NCI-H2196 (cell line): ENCODE results near the gene MUC5AC.
"Not testable (repeated sequence)": the region's sequence is repeated elsewhere in the genome, so short reads cannot be mapped to it uniquely, and the experiment has no call there.

Source experiments
- DNase-seq: peaks from one replicate; lab custom pipeline; 2025; ENCODE audit not compliant: unreplicated experiment; lab: John Stamatoyannopoulos, UW

The MUC5AC gene, protein sequence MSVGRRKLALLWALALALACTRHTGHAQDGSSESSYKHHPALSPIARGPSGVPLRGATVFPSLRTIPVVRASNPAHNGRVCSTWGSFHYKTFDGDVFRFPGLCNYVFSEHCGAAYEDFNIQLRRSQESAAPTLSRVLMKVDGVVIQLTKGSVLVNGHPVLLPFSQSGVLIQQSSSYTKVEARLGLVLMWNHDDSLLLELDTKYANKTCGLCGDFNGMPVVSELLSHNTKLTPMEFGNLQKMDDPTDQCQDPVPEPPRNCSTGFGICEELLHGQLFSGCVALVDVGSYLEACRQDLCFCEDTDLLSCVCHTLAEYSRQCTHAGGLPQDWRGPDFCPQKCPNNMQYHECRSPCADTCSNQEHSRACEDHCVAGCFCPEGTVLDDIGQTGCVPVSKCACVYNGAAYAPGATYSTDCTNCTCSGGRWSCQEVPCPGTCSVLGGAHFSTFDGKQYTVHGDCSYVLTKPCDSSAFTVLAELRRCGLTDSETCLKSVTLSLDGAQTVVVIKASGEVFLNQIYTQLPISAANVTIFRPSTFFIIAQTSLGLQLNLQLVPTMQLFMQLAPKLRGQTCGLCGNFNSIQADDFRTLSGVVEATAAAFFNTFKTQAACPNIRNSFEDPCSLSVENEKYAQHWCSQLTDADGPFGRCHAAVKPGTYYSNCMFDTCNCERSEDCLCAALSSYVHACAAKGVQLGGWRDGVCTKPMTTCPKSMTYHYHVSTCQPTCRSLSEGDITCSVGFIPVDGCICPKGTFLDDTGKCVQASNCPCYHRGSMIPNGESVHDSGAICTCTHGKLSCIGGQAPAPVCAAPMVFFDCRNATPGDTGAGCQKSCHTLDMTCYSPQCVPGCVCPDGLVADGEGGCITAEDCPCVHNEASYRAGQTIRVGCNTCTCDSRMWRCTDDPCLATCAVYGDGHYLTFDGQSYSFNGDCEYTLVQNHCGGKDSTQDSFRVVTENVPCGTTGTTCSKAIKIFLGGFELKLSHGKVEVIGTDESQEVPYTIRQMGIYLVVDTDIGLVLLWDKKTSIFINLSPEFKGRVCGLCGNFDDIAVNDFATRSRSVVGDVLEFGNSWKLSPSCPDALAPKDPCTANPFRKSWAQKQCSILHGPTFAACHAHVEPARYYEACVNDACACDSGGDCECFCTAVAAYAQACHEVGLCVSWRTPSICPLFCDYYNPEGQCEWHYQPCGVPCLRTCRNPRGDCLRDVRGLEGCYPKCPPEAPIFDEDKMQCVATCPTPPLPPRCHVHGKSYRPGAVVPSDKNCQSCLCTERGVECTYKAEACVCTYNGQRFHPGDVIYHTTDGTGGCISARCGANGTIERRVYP (N-terminal part only)

DNA sequence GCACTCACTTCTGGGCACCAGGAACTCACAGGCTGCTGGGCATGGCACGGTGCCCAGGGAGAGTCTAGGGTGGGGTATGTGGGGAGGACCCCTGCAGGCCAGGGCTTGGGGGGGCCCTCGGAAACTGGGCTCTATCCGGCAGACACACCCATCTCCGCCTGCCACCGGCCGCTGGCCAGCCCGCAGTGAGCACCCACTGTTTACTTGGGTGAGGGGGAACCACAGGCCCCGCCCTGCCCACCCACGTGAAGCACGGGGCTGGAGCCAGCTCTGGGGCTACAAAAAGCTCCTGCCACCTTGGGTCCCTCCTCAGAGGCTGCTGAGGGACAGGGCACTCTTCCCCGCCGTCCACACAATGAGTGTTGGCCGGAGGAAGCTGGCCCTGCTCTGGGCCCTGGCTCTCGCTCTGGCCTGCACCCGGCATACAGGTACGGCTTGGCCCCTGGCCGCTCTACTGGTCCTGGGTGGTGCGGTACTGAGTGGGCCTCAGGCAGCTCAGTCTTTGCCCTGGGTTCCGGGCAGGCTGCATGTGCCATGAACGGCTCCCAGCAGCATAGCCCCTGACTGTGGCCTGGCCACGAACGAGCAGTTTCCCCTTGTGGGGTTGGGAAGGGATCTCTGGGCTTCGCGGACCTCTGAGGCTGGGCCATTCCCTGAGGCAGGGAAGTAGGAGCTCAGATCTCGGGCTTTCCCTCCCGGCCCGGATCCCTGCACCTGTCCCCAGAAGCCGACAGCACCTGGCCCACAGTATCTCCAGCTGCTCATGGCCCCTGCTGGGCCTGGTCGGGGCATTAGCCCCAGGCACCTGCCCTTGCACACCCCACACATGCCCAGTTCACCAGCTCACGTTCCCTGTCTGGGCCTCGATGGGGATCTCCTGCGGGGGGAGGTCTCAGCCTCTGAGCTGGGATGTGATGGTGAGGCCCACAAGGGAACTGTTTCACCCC, at the start of gene MUC5AC:
Gene MUC5AC (plus strand): TSS at position 309 of the 947 bp plus-strand sequence. CDS start 47 bp downstream, at position 356.
- peak; percentile 35 for DNase-seq

DNA sequence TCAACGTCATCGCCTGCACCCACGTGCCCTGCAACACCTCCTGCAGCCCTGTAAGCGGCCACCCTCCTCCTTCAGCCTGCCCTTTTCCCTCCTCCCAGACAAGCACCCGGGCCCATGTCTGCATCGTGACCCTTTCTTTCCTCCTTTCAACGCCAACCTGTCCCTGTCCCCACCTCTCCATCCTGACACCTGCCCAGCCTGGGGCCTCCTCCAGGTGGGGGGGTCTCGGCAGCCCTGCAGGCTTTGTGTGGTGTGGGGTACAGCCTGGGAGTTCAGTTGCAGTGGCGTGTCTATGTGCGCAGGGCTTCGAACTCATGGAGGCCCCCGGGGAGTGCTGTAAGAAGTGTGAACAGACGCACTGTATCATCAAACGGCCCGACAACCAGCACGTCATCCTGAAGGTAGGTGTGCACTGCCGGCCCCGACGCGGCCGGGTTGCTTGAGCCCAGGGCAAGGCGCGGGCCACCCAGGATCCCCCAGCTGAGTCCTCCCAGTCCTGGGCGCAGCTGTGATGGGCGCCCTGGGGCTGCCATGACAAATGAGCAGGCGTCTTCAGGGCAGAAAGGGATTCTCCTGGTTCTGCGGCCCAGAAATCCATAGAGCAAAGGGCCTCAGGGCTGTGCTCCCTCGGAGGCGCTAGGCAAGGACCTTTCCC, 49.4 kb upstream of the MUC5AC start:
- DNase-seq = no peak

DNA sequence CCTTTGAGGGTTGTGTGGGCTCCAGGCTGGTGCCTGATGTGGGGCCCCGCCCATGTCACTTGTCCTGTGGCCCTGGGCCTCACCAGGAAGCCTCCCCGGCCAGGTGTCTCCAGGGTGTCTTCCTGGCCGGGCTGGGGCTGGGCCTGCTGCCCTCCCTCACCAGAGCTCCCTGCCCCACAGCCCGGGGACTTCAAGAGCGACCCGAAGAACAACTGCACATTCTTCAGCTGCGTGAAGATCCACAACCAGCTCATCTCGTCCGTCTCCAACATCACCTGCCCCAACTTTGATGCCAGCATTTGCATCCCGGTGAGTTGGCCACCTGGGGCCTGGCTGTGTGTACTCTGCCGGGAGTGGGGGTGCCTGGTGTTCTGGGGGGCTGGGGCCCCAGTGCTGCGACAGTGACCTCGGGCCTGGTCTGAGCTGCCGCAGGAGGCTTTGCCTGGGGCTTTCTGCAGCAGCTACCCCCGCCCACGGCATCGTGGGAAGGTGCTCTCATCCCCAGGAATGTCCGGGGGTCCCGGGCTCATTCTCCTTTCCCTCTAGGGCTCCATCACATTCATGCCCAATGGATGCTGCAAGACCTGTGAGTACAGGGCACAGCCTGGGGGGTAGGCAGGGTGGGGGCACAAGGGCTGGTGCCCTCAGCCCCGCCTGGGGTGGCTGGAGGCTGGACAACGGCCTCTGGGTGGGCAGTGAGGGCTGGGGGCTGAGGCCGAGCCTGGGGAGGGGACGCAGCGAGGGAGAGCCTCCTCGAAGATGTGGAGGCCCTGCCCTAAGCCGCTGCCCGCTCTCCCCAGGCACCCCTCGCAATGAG, 48.4 kb upstream of the MUC5AC start:
- DNase-seq = no peak

DNA sequence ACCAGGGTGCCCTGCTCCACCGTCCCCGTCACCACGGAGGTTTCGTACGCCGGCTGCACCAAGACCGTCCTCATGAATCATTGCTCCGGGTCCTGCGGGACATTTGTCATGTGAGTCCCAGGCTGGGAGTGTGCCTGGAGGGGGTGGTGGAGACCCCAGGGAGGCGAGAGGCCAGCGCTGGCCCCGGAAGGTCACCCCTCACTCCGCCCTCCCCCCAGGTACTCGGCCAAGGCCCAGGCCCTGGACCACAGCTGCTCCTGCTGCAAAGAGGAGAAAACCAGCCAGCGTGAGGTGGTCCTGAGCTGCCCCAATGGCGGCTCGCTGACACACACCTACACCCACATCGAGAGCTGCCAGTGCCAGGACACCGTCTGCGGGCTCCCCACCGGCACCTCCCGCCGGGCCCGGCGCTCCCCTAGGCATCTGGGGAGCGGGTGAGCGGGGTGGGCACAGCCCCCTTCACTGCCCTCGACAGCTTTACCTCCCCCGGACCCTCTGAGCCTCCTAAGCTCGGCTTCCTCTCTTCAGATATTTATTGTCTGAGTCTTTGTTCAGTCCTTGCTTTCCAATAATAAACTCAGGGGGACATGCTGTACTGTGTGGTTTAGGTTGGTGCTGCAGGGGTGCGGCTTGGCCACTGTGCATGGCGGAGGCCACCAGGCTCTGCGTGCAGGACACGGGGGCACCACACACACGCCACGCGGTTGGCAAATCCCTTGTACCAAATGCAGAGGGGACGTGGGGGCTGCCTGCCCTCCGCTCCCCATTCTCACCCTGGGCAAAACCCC, 47.6 kb upstream of the MUC5AC start:
- no peak for DNase-seq

DNA sequence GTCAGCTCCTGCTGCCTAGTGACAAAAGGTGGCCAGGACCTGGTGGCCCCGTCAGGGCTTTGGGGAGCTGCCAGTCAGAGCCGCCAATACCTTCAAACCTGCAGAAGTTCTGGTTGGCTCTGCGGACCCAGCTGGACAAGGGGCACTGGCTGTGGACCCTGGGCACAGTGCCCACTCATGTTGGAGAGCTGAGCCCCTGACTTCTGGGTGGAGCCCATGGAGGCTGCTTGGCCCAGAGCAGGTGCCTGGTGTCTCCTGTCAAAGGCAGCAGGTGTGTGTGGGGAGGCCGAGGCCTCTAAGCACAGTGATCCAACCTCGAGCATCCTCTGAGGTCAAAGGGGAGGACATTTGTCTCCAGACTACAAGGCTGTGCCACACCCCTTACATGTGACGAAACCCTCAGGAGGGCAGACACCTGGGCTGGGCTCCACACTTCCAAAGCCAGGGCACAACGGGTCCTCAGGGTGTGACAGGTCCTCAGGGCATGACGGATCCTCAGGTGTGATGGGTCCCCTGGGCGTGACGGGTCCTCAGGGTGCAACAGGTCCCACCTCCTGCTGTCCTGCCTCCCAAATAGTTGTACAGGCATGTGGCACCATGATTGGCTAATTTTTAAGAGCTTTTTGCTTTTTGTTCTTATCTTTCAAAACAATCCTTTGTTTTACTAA, 46.1 kb upstream of the MUC5AC start:
- no peak for DNase-seq

DNA sequence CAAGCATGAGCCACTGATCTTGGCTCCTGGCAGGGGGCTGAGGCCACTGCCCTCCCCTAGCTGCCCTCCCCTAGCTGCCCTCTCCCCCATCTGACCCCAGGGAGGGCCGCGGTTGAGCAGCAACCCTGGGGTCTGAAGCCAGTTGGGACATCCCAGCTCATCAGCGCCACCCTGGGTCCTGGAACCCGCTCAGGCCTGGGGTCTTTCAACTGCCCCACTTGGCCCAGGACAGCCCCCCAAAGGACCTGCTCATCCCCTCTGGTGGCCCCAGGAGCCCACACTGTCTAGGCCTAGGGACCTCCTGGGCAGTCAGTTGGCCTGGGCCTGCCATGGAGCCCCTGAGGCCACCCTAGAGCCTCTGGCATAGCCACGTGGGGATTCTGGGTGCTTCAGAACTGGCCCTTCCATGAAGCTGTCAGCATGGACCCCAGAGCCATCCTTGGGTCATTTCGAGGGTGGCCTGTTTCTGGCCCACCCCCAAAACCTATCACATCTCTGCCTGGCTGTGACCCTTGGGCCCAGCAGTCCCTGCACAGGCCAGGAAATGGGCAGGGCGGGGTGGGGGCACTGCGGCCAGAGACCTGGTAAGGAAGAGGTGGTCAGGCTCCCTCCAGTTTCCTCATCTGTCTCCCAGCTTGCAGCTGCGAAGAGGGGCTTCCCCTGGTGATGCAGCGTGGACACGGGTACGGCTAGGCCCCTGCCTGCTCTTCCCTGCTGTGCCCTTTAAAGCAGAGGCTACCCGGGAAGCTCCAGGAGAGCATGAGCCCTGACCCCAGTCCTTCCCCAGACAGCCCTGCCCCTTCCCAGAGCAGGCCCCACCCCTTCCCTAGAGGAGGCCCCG, 45.2 kb upstream of the MUC5AC start:
- no peak for DNase-seq

DNA sequence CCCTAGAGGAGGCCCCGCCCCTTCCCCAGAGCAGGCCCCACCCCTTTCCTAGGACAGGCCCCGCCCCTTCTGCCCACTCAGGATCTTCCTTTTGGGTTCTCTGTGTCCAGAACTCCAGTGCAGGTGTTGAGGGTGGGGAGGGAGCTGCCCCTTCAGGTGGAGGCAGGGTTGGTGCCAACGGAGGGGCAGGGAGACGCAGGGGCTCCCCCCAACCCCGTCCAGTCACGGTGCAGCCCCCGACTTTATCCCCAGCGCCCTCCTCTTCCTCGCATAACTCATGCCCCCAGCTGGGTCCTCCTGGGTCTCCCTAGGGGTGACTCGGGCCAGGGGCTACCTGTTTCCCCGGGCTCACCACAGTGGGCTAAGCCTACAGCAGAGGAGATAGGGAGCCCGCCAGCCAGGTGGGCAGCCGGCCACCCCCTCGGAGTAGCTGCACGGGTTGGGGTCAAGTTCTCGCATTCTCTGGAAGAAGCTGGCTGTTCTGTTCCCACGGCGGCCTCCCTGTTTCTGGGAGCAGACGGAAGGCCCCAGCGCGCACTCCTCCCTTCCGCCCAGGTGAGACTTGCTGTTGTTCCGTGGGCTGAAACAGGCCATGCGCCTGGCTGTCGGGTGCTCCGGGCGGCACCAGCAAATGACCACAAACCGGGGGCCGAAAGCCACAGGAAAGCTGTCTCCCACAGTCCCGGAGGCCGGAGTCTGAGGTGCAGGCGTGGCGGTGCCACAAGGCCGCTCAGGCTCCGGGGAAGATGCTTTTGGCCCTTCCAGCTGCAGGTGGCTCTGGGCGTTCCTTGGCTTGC, 44.1 kb upstream of the MUC5AC start:
- no peak for DNase-seq

DNA sequence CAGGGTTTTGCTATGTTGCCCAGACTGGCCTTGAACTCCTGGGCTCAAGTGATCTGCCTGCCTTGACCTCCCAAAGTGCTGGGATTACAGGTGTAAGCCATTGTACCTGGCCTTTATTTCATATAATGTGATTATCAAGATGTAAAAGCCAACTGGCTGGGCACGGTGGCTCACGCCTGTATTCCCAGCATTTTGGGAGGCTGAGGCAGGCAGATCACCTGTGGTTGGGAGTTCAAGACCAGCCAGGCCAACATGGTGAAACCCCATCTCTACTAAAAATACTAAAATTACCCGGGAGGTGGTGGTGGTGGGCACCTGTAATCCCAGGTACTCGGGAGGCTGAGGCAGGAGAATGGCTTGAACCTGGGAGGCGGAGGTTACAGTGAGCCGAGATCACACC, 42.5 kb upstream of the MUC5AC start:
- not testable (repeated sequence) for DNase-seq

DNA sequence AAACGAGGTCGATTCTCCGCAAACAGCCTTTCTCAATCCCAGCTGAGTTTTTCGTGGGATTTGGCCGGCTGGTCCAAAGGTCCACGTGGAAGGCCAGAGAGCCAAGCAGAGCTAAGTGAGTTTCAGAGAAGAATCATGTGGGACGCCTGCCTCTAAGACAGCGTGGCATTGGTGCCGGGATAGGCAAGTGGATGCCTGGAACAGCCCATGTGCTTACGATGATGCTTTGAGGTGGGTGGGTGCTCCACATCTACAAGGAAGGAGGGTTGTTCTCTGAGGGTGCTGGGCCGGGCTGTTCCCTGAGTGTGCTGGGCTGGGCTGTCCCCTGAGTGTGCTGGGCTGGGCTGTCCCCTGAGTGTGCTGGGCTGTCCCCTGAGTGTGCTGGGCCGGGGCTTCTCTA, 41.6 kb upstream of the MUC5AC start:
- DNase-seq = no peak

DNA sequence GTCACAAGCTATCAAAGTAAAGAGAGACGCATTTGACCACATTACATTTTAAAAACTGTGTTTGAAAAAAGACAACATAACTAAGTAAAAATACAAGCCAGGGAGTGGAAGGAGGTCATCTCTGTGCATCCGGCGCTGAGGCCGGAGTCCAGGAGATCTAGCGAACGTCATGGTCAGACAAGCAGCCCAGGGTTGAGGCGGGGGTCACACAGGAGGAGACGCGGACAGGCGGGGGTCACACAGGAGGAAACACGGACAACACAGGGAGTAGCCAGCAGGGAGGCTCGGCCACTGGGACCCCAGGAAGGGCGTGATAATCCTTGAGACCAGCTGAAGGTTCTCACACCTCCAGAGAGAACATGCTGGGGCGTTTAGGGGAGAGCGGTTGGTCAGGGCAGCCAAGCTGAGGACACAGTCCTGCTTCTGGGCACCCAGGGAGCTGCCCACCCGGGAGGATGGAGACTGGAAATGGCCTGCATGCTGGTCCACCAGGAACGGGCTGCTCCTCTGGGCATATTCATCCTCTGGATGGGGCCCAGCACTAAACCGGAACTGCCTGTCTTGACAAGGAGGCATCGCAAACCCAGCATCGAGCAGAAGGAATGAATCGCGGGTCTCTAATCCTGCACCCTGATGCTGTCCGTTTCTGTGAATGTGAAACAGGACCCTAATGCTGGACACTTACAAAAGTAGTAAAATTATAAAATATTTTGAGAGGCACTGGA, 40.9 kb upstream of the MUC5AC start:
- no peak for DNase-seq

DNA sequence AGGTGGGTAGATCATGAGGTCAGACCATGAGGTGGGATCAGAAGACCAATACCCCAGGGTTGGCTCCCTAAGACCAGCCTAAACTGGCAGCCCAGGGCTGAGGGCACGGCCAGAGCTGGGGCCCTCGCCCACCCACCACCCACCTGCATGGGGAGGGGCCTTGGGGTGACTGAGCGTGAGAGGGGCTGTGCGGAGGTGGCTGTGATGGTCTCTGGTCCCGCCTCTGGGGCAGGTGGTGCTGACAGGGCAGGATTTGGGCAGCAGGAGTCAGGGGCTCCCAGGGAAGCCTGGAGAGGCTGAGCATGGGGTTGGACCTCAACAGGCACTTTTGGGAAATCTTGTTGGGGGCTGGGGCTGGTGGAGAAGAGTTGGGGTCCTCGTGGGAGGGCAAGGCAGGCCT, 39.8 kb upstream of the MUC5AC start:
- DNase-seq = no peak

DNA sequence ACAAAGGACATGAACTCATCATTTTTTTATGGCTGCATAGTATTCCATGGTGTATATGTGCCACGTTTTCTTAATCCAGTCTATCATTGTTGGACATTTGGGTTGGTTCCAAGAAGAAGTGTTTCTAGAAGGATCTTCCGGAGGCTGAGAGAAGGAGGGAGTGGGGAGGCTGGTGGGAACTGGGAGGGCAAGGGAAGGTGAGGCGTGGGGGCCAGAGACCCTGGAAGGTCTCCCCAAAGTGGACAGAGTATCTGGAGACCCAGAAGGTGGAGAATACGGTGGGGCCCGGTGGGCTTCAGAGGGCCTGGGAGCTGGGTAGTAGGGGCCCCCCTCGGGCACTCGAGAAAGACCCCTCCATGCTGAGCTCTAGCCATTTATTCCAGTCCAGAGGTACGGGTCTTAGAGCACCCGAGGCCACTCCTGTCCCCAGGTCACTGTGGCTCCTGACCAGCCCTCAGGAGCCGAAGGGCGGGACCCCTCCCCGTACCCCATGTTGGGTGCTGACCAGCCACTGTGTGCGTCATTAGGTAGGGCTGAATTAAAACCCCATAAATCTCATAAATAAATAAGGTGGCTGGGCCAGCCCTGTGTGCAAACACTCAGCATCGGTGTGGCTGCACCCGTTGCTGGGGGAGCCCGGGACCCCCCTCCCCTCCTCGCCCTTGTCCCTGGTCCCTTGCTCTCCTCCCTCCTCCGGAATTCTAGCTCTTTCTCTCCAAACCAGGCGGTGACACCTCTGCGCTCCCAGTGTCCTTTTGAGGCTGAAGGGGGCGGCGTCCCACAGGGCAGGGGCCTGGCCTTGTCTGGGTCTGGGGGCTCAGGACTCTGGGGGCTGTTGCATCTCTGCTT, 38.8 kb upstream of the MUC5AC start:
- DNase-seq = no peak

DNA sequence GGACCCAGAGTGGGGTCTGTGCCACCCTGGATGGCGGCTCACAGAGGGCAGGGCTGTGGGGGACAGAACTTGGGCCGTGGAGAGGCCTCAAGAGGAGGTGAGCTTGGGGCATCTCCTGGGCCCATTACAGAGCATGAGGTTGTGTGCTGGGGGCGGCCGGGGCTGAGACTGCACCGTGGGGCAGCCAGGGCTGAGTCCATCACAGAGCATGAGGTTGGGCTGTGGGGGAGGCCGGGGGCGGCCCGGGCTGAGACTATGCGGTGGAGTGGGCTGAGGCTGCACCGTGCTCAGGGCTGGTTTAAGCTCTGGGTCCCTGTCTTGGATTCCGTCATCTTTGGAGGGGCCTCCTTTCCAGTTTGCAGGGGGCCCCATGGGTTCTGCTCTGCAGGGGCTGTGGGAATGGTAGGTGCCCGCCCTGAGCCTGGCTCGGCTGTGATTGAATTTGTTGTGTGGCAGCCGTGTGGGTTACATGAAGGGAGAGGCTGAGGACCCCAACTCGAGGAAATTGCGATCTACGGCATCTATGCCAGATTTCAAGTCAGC, 38.1 kb upstream of the MUC5AC start:
- no peak for DNase-seq
